HG03095 (cell line): ENCODE results near the gene WARS2.

ENCODE experiments used
- ATAC-seq: cut with Tn5 transposase; IDR thresholded peaks from one replicate; pipeline ENCODE4 v1.9.1; 2021; ENCODE audit warnings: moderate library complexity; ENCODE audit not compliant: unreplicated experiment

WARS2 gene

DNA sequence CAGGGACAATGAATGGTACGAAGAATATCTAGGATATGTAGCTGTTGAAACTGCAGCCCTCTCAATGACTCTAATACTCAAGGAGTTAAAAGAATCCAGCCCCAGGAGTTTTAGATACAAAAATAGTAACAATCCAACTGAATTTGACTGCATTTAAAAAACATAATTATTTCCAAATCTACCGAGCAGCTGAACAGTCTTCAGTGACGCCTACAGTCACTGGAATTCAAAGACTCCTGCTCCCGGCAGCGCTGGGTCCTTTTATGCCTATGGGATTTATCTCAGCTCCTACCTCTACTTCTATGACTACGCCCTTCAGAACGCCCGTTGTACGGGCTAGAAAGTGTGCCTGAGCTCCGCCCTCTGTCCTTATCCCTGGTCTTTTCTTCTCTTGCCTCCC lies 55.7 kb downstream of the WARS2 start:
- ATAC-seq: no peak

DNA sequence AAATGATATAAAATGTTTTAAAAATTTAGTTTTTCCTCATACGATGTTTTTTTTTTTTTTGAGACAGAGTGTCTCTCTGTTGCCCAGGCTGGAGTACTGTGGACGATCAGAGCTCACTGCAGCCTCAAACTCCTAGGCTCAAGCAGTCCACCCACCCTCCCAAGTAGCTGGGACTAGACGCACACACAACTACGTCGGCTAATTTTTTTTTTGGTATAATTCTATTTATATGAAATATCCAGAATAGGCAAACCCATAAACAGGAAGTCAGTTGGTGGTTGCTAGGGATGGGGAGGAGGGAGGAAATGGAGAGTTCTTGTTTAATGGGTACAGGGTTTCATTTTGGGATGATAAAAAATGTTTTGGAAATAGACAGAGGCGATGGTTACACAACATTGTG lies 56.5 kb downstream of the WARS2 start:
- no peak for ATAC-seq

DNA sequence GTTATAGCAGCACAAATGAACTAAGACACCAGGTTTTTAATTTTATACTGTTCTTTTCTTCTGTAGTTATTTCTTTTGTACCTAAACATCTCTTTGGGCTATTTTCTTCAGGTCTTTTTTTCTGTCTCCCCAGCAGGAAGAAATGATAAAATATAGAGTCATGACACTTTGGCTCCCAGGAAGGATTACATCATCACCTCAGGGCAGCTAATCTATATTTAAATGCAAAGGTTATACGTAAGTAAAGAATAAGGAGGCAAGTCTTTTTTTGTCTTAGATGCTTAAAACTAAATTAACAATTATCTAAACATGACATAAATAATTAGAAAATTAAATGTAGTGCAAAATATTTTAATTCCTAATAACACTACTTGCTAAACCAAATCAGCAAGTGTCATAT lies 57.0 kb downstream of the WARS2 start:
- ATAC-seq: no peak

GRCh38 chr1:119081700-119082099 lies 58.8 kb downstream of the WARS2 start:
- no peak for ATAC-seq

- ATAC-seq: no peak
These were observed 59.2 kb downstream of the WARS2 start for GRCh38 chr1:119081267-119081666.

GRCh38 chr1:119080586-119080985 lies 59.9 kb downstream of the WARS2 start:
- ATAC-seq: no peak

GRCh38 chr1:119079881-119080280 lies 60.6 kb downstream of the WARS2 start:
- no peak for ATAC-seq

- ATAC-seq: no peak
These were observed 64.8 kb downstream of the WARS2 start for GRCh38 chr1:119075614-119076013.

DNA sequence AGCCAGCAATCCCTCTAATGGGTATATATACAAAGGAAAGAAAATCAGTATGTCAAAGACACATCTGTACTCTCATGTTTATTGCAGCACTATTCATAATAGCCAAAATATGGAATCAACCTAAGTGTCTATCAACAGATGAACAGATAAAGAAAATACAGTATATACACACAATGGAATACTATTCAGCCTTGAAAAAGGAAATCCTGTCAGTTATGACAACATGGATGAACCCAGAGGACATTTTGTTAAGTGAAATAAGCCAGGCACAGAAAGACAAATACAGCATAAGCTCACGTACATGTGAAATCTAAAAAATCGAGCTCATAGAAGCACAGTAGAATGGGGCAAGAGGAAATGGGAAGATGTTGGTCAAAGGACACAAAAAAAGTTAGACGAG lies 69.1 kb downstream of the WARS2 start:
- no peak for ATAC-seq

DNA sequence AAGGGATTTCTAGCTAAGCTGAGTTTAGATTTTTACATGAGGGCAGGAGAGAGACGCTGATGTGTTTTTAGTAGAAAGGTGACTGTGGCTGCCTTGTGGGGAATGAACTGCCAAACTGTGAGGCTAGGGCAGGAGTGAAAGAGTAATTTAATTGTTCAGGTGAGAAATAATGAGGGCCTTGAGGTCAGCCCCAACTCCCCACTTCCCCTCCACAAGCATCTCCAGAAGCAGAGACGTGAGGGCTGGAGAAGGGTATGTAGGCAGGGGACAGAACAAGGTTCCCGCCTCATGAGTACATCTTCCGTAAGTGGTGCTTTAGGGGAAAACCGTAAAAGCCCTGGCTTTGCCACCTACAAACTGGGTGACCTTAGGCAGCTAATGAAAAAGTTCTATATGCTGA lies 70.8 kb downstream of the WARS2 start:
- no peak for ATAC-seq

DNA sequence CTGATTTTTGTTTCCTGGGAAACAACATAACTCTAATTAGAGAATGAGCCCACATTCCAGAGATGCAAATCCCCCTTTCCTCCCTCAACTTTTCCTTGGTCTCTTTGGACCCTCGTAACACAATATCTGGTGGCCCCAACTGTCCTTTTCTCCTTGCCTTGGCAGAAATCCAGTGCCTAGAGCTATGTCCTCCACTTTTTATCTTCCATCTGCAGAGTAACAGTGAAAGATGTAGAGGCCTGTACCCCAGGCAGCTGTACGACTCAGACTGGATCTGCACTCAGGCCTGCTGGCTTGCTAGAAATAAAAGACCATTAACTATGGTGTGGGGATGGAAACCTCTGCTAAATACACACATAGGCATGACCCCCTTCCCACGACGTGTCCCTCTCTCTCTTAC lies 72.0 kb downstream of the WARS2 start:
- no peak for ATAC-seq

- no peak for ATAC-seq
These were observed 78.8 kb downstream of the WARS2 start for GRCh38 chr1:119061700-119062099.

GRCh38 chr1:119055568-119055967 lies 84.9 kb downstream of the WARS2 start:
- ATAC-seq: no peak

- no peak for ATAC-seq
These were observed 86.5 kb downstream of the WARS2 start for GRCh38 chr1:119053917-119054316.

- no peak for ATAC-seq
These were observed 88.2 kb downstream of the WARS2 start for GRCh38 chr1:119052267-119052666.

DNA sequence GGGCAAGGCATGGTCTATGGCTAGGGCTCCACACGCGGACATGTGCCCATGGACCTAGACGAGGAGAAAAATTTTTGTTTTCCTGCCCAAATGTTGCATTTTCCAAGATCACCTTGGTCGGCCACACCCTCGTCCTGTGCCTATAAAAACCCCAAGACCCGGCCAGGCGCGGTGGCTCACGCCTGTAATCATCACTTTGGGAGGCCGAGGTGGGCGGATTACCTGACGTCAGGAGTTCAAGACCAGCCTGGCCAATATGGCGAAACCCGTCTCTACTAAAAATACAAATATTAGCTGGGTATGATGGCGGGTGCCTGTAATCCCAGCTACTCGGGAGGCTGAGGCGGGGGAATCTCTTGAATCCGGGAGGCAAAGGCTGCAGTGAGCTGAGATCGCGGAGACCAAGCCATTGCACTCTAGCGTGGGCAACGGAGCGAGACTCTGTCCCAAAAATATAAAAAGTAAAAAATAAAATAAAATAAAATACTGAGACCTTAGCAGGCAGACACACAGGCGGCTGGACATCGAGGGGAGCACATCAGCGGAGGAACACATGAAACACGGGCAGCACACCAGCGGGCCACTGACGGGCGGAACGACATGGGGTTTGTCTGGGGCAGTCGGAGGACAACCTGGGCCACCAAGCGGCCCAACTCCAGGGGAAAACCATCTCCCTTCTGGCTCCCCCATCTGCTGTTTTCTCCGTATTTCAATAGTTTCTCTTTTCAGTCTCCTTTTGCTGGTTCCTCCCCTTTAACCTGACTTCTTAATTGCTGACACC lies 91.6 kb downstream of the WARS2 start:
- no peak for ATAC-seq

DNA sequence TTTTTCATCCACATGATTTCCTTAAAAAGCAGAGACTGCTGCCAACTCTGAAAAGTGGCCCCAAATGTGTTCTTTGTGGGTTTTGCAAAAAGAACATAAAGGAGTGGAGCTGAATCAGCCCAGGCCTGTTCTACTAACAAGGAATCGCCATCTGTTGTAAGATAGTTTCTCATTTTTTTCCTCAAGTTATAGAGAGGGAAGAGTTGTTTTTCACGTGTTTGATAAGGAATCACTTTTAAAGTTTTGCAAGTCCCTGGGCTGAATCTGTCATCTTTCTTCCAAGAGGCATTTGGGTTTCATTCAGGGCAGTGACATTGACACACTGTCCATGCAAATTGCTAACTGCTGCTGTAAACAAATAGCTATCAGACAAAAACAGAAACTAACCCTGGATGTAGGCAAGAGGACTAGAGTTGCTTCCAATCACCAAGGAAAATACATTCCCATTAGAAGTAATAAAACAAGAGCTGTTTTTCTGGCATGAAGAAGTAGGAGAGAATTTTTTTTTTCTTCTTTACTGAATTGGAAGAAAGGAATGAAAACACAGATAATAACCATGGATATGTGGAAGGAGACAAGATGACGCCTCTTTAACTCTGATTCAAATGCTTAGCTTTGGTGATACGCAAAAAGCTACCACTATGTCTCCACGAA lies 93.5 kb downstream of the WARS2 start:
- no peak for ATAC-seq

GRCh38 chr1:119046429-119046784 lies 94.0 kb downstream of the WARS2 start:
- ATAC-seq: no peak

GRCh38 chr1:119045096-119045746 lies 95.2 kb downstream of the WARS2 start:
- no peak for ATAC-seq

- ATAC-seq: no peak
These were observed 99.5 kb downstream of the WARS2 start for GRCh38 chr1:119040906-119041305.

DNA sequence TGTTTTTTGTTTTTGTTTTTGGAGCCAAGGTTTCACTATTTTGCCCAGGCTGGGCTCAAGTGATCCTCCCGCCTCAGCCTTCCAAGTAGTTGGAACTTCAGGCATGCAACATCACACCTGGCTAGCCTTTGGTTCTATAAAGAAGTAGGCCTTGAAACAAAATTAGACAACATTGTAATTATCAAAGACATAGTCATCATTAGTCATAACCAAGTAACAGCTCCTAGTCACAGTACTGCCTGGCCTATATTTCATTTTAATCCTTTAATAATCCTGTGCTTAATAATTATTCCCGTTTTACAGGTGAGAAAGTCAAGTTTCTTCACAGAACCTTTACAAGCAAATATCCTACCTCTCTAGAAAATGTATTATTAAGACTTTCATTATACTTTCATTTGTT lies 100.0 kb downstream of the WARS2 start:
- no peak for ATAC-seq

DNA sequence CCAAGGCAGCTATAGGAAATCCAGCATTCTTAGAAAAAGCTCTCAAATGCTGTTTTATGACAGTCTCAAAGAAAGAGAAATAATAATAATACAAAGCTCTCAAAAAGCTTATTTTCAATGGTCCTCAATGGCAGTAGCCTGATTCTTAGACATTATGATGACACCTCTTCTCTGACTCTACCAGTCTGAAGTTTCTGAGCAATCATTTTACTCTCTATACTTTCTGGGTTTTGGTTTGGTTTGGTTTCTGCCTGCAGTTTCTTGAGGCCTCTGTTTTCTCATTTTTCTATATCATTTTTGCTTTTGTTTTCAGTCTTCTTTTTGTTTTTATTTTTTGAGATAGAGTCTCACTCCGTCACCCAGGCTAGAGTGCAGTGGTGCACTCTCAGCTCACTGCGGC lies 102.1 kb downstream of the WARS2 start:
- no peak for ATAC-seq
